AG10803 (cell line): Measurements from ENCODE around the gene TAF1L.
"Not testable (repeated sequence)": the region's sequence is repeated elsewhere in the genome, so short reads cannot be mapped to it uniquely, and the experiment has no call there.

Experiments
- DNase-seq: peaks from one replicate; pipeline ENCODE4 v3.0.0; 2010; ENCODE audit warnings: low read depth
- H3K4me3 ChIP-seq: 2 replicates; pipeline ENCODE4 v1.5.1; 2011; ENCODE audit warnings: mild to moderate bottlenecking, low read length, control low read depth
- CTCF ChIP-seq: conservative IDR thresholded peaks from 2 replicates; pipeline ENCODE4 v1.5.1; 2011; ENCODE audit warnings: mild to moderate bottlenecking, low read length, control low read depth, inconsistent platforms

Gene TAF1L

GRCh38 chr9:32618261-32618660 lies 17.2 kb downstream of the TAF1L start:
- TF ChIP-seq CTCF: no peak
- DNase-seq: no peak

GRCh38 chr9:32606811-32607210 lies 28.7 kb downstream of the TAF1L start:
- no peak for TF ChIP-seq CTCF
- no peak for DNase-seq
- no peak overlapping the region for H3K4me3 ChIP-seq

More at GRCh38 chr9:32618261-32618660, 17.2 kb downstream of the TAF1L start:
- no peak overlapping the region for H3K4me3 ChIP-seq

- TF ChIP-seq CTCF: no peak
- no peak for DNase-seq
- H3K4me3 ChIP-seq: no peak overlapping the region
Observed at GRCh38 chr9:32603914-32604852, 31.3 kb downstream of the TAF1L start.

- DNase-seq, H3K4me3 ChIP-seq: not testable (repeated sequence)
Observed at GRCh38 chr9:32599021-32599420, 36.4 kb downstream of the TAF1L start.

GRCh38 chr9:32596936-32597335 lies 38.5 kb downstream of the TAF1L start:
- TF ChIP-seq CTCF: no peak
- DNase-seq: no peak
- H3K4me3 ChIP-seq: no peak overlapping the region

- TF ChIP-seq CTCF: no peak
- DNase-seq: no peak
Observed at GRCh38 chr9:32596096-32596865, 39.2 kb downstream of the TAF1L start.

GRCh38 chr9:32590898-32591297 lies 44.6 kb downstream of the TAF1L start:
- TF ChIP-seq CTCF: no peak
- no peak overlapping the region for H3K4me3 ChIP-seq
- DNase-seq: no peak

More at GRCh38 chr9:32596096-32596865, 39.2 kb downstream of the TAF1L start:
- H3K4me3 ChIP-seq: no peak overlapping the region
